Lower leg skin (tissue), 4 donors: ENCODE results near the gene RIC3. TPM values are rescaled to one million over a fixed set of nuclear protein-coding genes. Genes with fewer than 3 reads are reported as not detected.
A peak's percentile ranks its signal among the peaks of the same experiment; 100 is the strongest.

Experiments
- DNase-seq, 2 donors: peaks; one replicate each; pipeline ENCODE4 v3.0.0-alpha.2; 2019; ENCODE audit warnings: low spot score in 2 of 2
- H3K4me3 ChIP-seq: fragments of 200-600 bp; sonication (generic); 2 replicates; pipeline ENCODE4 v1.5.1; 2017; ENCODE audit warnings: mild to moderate bottlenecking, low read depth; ENCODE audit not compliant: poor library complexity, severe bottlenecking
- CTCF ChIP-seq, 3 donors: fragments of 450-650 bp; IDR thresholded peaks; one replicate each; pipeline ENCODE4 v1.5.1; 2016; ENCODE audit warnings: antibody characterized with exemption in 3 of 3, mild to moderate bottlenecking in 3 of 3, moderate library complexity in 2 of 3
- POLR2A ChIP-seq, 2 donors: fragments of 450-650 bp; IDR thresholded peaks; one replicate each; pipeline ENCODE4 v1.6.1; 2016 to 2017; ENCODE audit warnings: antibody characterized with exemption in 2 of 2, mild to moderate bottlenecking in 1 of 2, moderate library complexity in 1 of 2
- WGBS, 2 donors: methylation state at CpG; one replicate each; pipeline ENCODE4 v1.1.5; 2018; 5-methylcytosine and 5-hydroxymethylcytosine counted together
- intact Hi-C: fragments of 100-400 bp; cut with DNase I; formaldehyde crosslinking; loops from one replicate; pipeline ENCODE4 v1.15.0; 2023; ENCODE audit warnings: low total_unique reads
- total RNA-seq, 4 donors: library from RNA; depleted of rRNA; stranded (reverse); fragments of >200 nt; gene quantifications; one replicate each; pipeline ENCODE4 v1.1.0, GENCODE V29; 2016

RIC3 gene
- total RNA-seq, 4 donors from 2014 or later = 13.7 to 39.3 (median 18.3) TPM

- intact Hi-C loops = loop anchor here (10.0 kb wide), 2 partner anchors 63 to 93 kb away; no protein-coding TSS in a partner anchor
- 85 to 86% methylated on average over 9 of the region's 9 CpGs for WGBS, 2 donors
- no peak for TF ChIP-seq POLR2A (IDR thresholded peaks at IDR 0.05)
- no peak for TF ChIP-seq CTCF (IDR thresholded peaks at IDR 0.05)
- DNase-seq = peak in 1 of 2 donors; percentile 4
- no peak overlapping the region for H3K4me3 ChIP-seq
Observed at GRCh38 chr11:8097468-8097867, 71.4 kb downstream of the RIC3 start.

- WGBS, 2 donors = 93 to 94% methylated on average over 8 of the region's 8 CpGs
- TF ChIP-seq CTCF (IDR thresholded peaks at IDR 0.05) (no peak), POLR2A (IDR thresholded peaks at IDR 0.05) (no peak)
- intact Hi-C loops = loop anchor here (10.0 kb wide), 2 partner anchors 62 to 92 kb away; no protein-coding TSS in a partner anchor
- DNase-seq = no peak
- H3K4me3 ChIP-seq = no peak overlapping the region
Observed at GRCh38 chr11:8097062-8097461, 71.8 kb downstream of the RIC3 start.

- WGBS, 2 donors = 64 to 66% methylated on average over 6 of the region's 6 CpGs
- DNase-seq = no peak
Observed at GRCh38 chr11:8096575-8096974, 72.2 kb downstream of the RIC3 start.

GRCh38 chr11:8095806-8096522 lies 72.9 kb downstream of the RIC3 start:
- intact Hi-C loops = loop anchor here (10.0 kb wide), 2 partner anchors 61 to 91 kb away; no protein-coding TSS in a partner anchor
- 71 to 79% methylated on average over 5 of the region's 5 CpGs for WGBS, 2 donors
- TF ChIP-seq POLR2A (IDR thresholded peaks at IDR 0.05) = no peak
- TF ChIP-seq CTCF (IDR thresholded peaks at IDR 0.05) = no peak
- no peak for DNase-seq
- H3K4me3 ChIP-seq = no peak overlapping the region

More at GRCh38 chr11:8096575-8096974, 72.2 kb downstream of the RIC3 start:
- H3K4me3 ChIP-seq = no peak overlapping the region
- intact Hi-C loops = loop anchor here (10.0 kb wide), 2 partner anchors 62 to 92 kb away; no protein-coding TSS in a partner anchor
- TF ChIP-seq CTCF (IDR thresholded peaks at IDR 0.05) = no peak
- no peak for TF ChIP-seq POLR2A (IDR thresholded peaks at IDR 0.05)

- no peak overlapping the region for H3K4me3 ChIP-seq
- TF ChIP-seq POLR2A (IDR thresholded peaks at IDR 0.05) = no peak
- TF ChIP-seq CTCF (IDR thresholded peaks at IDR 0.05) = no peak
- WGBS, 2 donors = 40 to 46% methylated on average over 12 of the region's 12 CpGs
- no peak for DNase-seq
- intact Hi-C loops = loop anchor here (10.0 kb wide), 2 partner anchors 61 to 91 kb away; no protein-coding TSS in a partner anchor
Observed at GRCh38 chr11:8095371-8095770, 73.5 kb downstream of the RIC3 start.
